ENCODE data around the gene POU2AF1.

- no peak for TF ChIP-seq EZH2 (IDR thresholded peaks at IDR 0.05)
- no peak for TF ChIP-seq FOXP2 (optimal IDR thresholded peaks at IDR 0.05; ENCODE audit: control extremely low read depth, extremely low read length, insufficient read depth)
These were observed 33.2 kb upstream of the POU2AF1 start for GRCh38 chr11:111412293-111412692.
